H1 (cell line): ENCODE data around the gene NOL12. TPM values are rescaled to one million over a fixed set of nuclear protein-coding genes. Genes with fewer than 3 reads are reported as not detected.

ENCODE experiments used
- polyA plus RNA-seq, 7 experiments: library from polyadenylated mRNA; depleted of rRNA in 3 of 7; stranded (reverse) in 5 of 7; unstranded in 2 of 7; fragments of >200 nt in 5 of 7; fragments of 200-250 nt in 2 of 7; gene quantifications; 1 replicate in 5 of 7; 2 replicates in 1 of 7; 4 replicates in 1 of 7; pipeline versions ENCODE4 v1.2.1 to v1.2.3, GENCODE V29; 2011 to 2013; ENCODE audit warnings: missing spikeins in 2 of 7, mixed read lengths in 2 of 7
- small RNA-seq: library from polyadenylated mRNA; stranded (forward); fragments of <200 nt; extraction: miRNeasy Mini kit (QIAGEN cat#:217004); gene quantifications from one replicate; pipeline ENCODE3, GENCODE V24; 2013; ENCODE audit not compliant: insufficient read depth
- total RNA-seq: library from RNA; stranded (reverse); fragmentation: NEBNext Ultra II Directional; extraction: Animal tissue kit (Norgen Biotek cat#: 25700); gene quantifications from 2 replicates; pipeline ENCODE4 v1.2.1, GENCODE V29; 2021

NOL12 gene
- total and polyA plus RNA-seq, 2 of the 8 experiments (the other 6 are each of a cell fraction or from before 2014, with no cell fraction given) = 25.3 to 28.3 TPM

Small RNAs within 50 kb of the gene (small RNA-seq; reads per million reads assigned to genes)
- gene RN7SL385P = not detected

Other genes starting within 250 kb of the NOL12 start
- gene MFNG, start 200.0 kb upstream of the NOL12 start, total RNA-seq = 1.7 and 1.8 TPM in 2 replicates
- 5.5 and 8.0 TPM in 2 replicates for gene MFNG, start 200.0 kb upstream of the NOL12 start, polyA plus RNA-seq (2011; rRNA removed)
- gene CARD10, start 166.9 kb upstream of the NOL12 start, total RNA-seq = 14.4 and 14.6 TPM in 2 replicates
- gene CARD10, start 166.9 kb upstream of the NOL12 start, polyA plus RNA-seq (2011; rRNA removed) = 13.5 and 17.4 TPM in 2 replicates
- 10.1 and 11.2 TPM in 2 replicates for gene CDC42EP1, start 125.9 kb upstream of the NOL12 start, total RNA-seq
- 8.3 and 15.4 TPM in 2 replicates for gene CDC42EP1, start 125.9 kb upstream of the NOL12 start, polyA plus RNA-seq (2011; rRNA removed)
- gene LGALS2, start 106.3 kb upstream of the NOL12 start, total RNA-seq = not detected in 2 replicates
- gene LGALS2, start 106.3 kb upstream of the NOL12 start, polyA plus RNA-seq (2011; rRNA removed) = not detected in 2 replicates
- gene GGA1, start 77.5 kb upstream of the NOL12 start, total RNA-seq = 46.5 and 49.3 TPM in 2 replicates
- gene GGA1, start 77.5 kb upstream of the NOL12 start, polyA plus RNA-seq (2011; rRNA removed) = 57.2 and 81.0 TPM in 2 replicates
- gene SH3BP1, start 46.7 kb upstream of the NOL12 start, total RNA-seq = 32.4 and 40.3 TPM in 2 replicates
- 23.9 and 34.8 TPM in 2 replicates for gene SH3BP1, start 46.7 kb upstream of the NOL12 start, polyA plus RNA-seq (2011; rRNA removed)
- 35.7 and 36.6 TPM in 2 replicates for gene PDXP, start 27.6 kb upstream of the NOL12 start, total RNA-seq
- 67.7 and 74.8 TPM in 2 replicates for gene PDXP, start 27.6 kb upstream of the NOL12 start, polyA plus RNA-seq (2011; rRNA removed)
- gene LGALS1, start 10.7 kb upstream of the NOL12 start, total RNA-seq = 12.0 and 14.9 TPM in 2 replicates
- 92.4 and 101 TPM in 2 replicates for gene LGALS1, start 10.7 kb upstream of the NOL12 start, polyA plus RNA-seq (2011; rRNA removed)
- gene TRIOBP, start 10.7 kb downstream of the NOL12 start, total RNA-seq = 27.3 and 29.1 TPM in 2 replicates
- gene TRIOBP, start 10.7 kb downstream of the NOL12 start, polyA plus RNA-seq (2011; rRNA removed) = 18.2 and 36.0 TPM in 2 replicates
- 24.3 and 24.5 TPM in 2 replicates for gene GCAT, start 121.6 kb downstream of the NOL12 start, total RNA-seq
- gene GCAT, start 121.6 kb downstream of the NOL12 start, polyA plus RNA-seq (2011; rRNA removed) = 47.5 and 51.7 TPM in 2 replicates
- gene GALR3, start 137.0 kb downstream of the NOL12 start, total RNA-seq = 0.46 and 0.84 TPM in 2 replicates
- 0.77 and 1.1 TPM in 2 replicates for gene GALR3, start 137.0 kb downstream of the NOL12 start, polyA plus RNA-seq (2011; rRNA removed)
- gene ANKRD54, start 158.0 kb downstream of the NOL12 start, total RNA-seq = 13.3 and 13.7 TPM in 2 replicates
- gene ANKRD54, start 158.0 kb downstream of the NOL12 start, polyA plus RNA-seq (2011; rRNA removed) = 16.7 and 18.8 TPM in 2 replicates
- gene EIF3L, start 163.1 kb downstream of the NOL12 start, total RNA-seq = 622 and 639 TPM in 2 replicates
- 588 and 886 TPM in 2 replicates for gene EIF3L, start 163.1 kb downstream of the NOL12 start, polyA plus RNA-seq (2011; rRNA removed)
- gene MICALL1, start 220.0 kb downstream of the NOL12 start, total RNA-seq = 25.8 and 32.1 TPM in 2 replicates
- 17.7 and 23.4 TPM in 2 replicates for gene MICALL1, start 220.0 kb downstream of the NOL12 start, polyA plus RNA-seq (2011; rRNA removed)